ENCODE data around the gene SH2D3C. TPM values are rescaled to one million over a fixed set of nuclear protein-coding genes. Genes with fewer than 3 reads are reported as not detected.

SH2D3C gene
- total and polyA plus RNA-seq, 7 donors = 1.4 to 11.3 (median 5.0) TPM

- TF ChIP-seq POLR2AphosphoS5 (IDR thresholded peaks at IDR 0.05) = no peak
- no peak for TF ChIP-seq POLR2A (IDR thresholded peaks at IDR 0.05)
- no peak for TF ChIP-seq CTCF (IDR thresholded peaks at IDR 0.05)
- TF ChIP-seq EP300 (IDR thresholded peaks at IDR 0.05) = no peak
- Histone ChIP-seq H3K27me3 (no peaks in the 10 kb centered on the region), H3K9me3 (no peaks in the 10 kb centered on the region), H3K27ac (no peak overlapping the region), H3K36me3 (peaks cover 0 to 81% (median 2%) of the 10 kb centered on the region in 4 donors), H3K4me3 (no peak overlapping the region), H3K4me1 (no peaks in the 10 kb centered on the region)
- 89 to 94% methylated on average over 13 of the region's 13 CpGs for WGBS, 2 donors
- DNase-seq = no peak
- intact Hi-C loops (cut with DNase I) = no loop called here
Observed at GRCh38 chr9:127689329-127690000, 89.0 kb downstream of the SH2D3C start.

Other genes with a start within 250 kb of the SH2D3C start
- 10 to 100 TPM; 32.3 to 97.2 (median 41.0) TPM for gene STXBP1, start 166.4 kb downstream of the SH2D3C start, total RNA-seq
- 1 to 10 TPM; 3.7 to 9.2 (median 9.0) TPM for gene STXBP1, start 166.4 kb downstream of the SH2D3C start, polyA plus RNA-seq
- not detected for gene CFAP157, start 71.7 kb downstream of the SH2D3C start, total RNA-seq
- gene CFAP157, start 71.7 kb downstream of the SH2D3C start, polyA plus RNA-seq = under 1 TPM in 1 of 3 donors, not detected in 2; 0.12 TPM
- 10 to 100 TPM in 3 of 4 donors, 1 to 10 TPM in 1; 8.9 to 25.8 (median 19.4) TPM for gene PTRH1, start 63.0 kb downstream of the SH2D3C start, total RNA-seq
- gene PTRH1, start 63.0 kb downstream of the SH2D3C start, polyA plus RNA-seq = 10 to 100 TPM in 2 of 3 donors, 1 to 10 TPM in 1; 9.6 to 18.6 (median 10.4) TPM
- not detected for gene TTC16, start 62.6 kb downstream of the SH2D3C start, total RNA-seq
- under 1 TPM in 1 of 3 donors, not detected in 2; 0.15 TPM for gene TTC16, start 62.6 kb downstream of the SH2D3C start, polyA plus RNA-seq
- 10 to 100 TPM in 1 of 4 donors, 1 to 10 TPM in 3; 6.1 to 10.4 (median 7.9) TPM for gene TOR2A, start 43.4 kb downstream of the SH2D3C start, total RNA-seq
- gene TOR2A, start 43.4 kb downstream of the SH2D3C start, polyA plus RNA-seq = 10 to 100 TPM; 12.6 to 26.4 (median 15.7) TPM
- 10 to 100 TPM; 44.9 to 77.2 (median 51.8) TPM for gene CDK9, start 7.4 kb upstream of the SH2D3C start, total RNA-seq
- gene CDK9, start 7.4 kb upstream of the SH2D3C start, polyA plus RNA-seq = 10 to 100 TPM; 28.9 to 47.2 (median 32.4) TPM
- gene FPGS, start 24.2 kb upstream of the SH2D3C start, total RNA-seq = 10 to 100 TPM; 32.1 to 47.9 (median 35.8) TPM
- gene FPGS, start 24.2 kb upstream of the SH2D3C start, polyA plus RNA-seq = 10 to 100 TPM in 2 of 3 donors, 1 to 10 TPM in 1; 9.2 to 51.3 (median 16.8) TPM
- gene ENG, start 76.0 kb upstream of the SH2D3C start, total RNA-seq = 10 to 100 TPM; 17.1 to 28.5 (median 20.6) TPM
- 10 to 100 TPM in 2 of 3 donors, 1 to 10 TPM in 1; 5.4 to 50.4 (median 25.7) TPM for gene ENG, start 76.0 kb upstream of the SH2D3C start, polyA plus RNA-seq
- 10 to 100 TPM; 28.8 to 73.2 (median 48.7) TPM for gene AK1, start 99.0 kb upstream of the SH2D3C start, total RNA-seq
- 100 to 1,000 TPM in 1 of 3 donors, 10 to 100 TPM in 2; 85.9 to 254 (median 85.9) TPM for gene AK1, start 99.0 kb upstream of the SH2D3C start, polyA plus RNA-seq
- 100 to 1,000 TPM; 107 to 125 (median 114) TPM for gene ST6GALNAC6, start 120.9 kb upstream of the SH2D3C start, total RNA-seq
- 100 to 1,000 TPM in 1 of 3 donors, 10 to 100 TPM in 2; 35.6 to 112 (median 87.1) TPM for gene ST6GALNAC6, start 120.9 kb upstream of the SH2D3C start, polyA plus RNA-seq
- gene ST6GALNAC4, start 138.4 kb upstream of the SH2D3C start, total RNA-seq = 10 to 100 TPM; 22.8 to 27.7 (median 25.5) TPM
- 10 to 100 TPM; 25.2 to 51.1 (median 37.7) TPM for gene ST6GALNAC4, start 138.4 kb upstream of the SH2D3C start, polyA plus RNA-seq
- 1 to 10 TPM in 3 of 4 donors, under 1 TPM in 1; 0.16 to 4.2 (median 2.6) TPM for gene PIP5KL1, start 152.1 kb upstream of the SH2D3C start, total RNA-seq
- 1 to 10 TPM in 1 of 3 donors, under 1 TPM in 1, not detected in 1; 0.70 to 1.8 TPM for gene PIP5KL1, start 152.1 kb upstream of the SH2D3C start, polyA plus RNA-seq
- gene DPM2, start 159.2 kb upstream of the SH2D3C start, total RNA-seq = 10 to 100 TPM in 2 of 4 donors, 1 to 10 TPM in 2; 6.0 to 11.9 (median 9.7) TPM
- 10 to 100 TPM; 17.3 to 41.9 (median 24.6) TPM for gene DPM2, start 159.2 kb upstream of the SH2D3C start, polyA plus RNA-seq
- gene EEIG1, start 202.3 kb upstream of the SH2D3C start, total RNA-seq = 10 to 100 TPM; 10.9 to 32.7 (median 19.2) TPM
- gene EEIG1, start 202.3 kb upstream of the SH2D3C start, polyA plus RNA-seq = 10 to 100 TPM; 69.1 to 92.0 (median 77.0) TPM

Data from sigmoid colon (tissue), 7 donors.